ENCODE data around the gene MARCHF3.
"Not testable (repeated sequence)": the region's sequence is repeated elsewhere in the genome, so short reads cannot be mapped to it uniquely, and the experiment has no call there.

Gene MARCHF3

DNA sequence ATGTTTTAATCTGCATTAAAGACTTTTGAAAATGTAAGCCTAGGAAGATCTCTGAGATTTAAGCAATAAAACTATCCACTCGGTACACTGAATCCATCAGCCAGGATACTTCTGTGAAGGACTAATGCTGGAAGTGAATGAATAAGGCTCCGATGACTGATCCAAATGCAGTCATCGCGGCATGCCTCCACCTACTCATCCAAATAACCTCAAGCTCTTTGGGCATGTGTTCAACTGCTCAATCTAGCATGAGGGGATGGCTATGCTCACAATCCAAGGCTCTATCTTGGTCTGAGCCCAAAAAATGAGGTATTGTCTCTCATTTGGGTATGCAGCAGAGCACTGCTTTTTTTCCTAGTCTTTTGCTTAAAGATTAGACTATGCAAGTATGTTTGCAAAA is 19.2 kb downstream of the MARCHF3 start:
- DNase-seq, result no peak

DNA sequence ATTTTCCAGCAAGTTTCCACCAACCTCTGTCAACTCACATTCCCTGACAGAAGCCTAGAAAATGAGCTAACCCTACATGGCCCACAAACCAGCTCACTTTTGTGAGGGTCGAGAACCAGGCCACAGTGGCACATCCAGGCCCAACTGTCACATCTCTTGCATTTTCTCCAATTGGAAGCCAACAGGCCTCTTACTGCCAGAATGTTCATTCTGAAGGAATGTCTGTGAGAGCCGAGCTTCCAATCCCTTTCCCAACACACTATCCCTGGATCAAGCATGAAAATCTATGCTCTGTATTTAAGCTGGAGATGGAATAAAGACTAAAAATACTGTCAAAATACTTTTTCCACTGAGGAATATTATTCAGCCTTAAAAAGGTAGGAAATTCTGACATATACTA is 20.0 kb downstream of the MARCHF3 start:
- DNase-seq, result no peak

DNA sequence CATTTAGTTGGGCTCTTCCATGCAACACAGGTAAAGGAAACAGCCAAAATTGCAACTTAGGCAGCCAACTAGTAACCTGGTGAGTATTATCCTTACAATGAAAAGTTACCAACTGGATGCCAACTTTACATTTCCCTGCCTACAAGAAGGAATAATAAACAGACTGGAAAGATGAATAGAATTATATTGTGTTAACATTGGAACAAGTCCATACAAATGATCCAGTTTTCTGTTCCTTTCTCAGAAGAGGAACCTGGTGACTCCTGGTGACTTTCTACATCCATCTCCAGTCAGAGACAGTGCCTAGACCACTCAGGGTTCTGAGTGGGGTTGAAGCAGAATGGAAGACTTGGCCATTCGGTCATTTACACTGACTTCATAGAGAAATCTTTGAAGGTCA is 20.6 kb downstream of the MARCHF3 start:
- DNase-seq, result no peak

DNA sequence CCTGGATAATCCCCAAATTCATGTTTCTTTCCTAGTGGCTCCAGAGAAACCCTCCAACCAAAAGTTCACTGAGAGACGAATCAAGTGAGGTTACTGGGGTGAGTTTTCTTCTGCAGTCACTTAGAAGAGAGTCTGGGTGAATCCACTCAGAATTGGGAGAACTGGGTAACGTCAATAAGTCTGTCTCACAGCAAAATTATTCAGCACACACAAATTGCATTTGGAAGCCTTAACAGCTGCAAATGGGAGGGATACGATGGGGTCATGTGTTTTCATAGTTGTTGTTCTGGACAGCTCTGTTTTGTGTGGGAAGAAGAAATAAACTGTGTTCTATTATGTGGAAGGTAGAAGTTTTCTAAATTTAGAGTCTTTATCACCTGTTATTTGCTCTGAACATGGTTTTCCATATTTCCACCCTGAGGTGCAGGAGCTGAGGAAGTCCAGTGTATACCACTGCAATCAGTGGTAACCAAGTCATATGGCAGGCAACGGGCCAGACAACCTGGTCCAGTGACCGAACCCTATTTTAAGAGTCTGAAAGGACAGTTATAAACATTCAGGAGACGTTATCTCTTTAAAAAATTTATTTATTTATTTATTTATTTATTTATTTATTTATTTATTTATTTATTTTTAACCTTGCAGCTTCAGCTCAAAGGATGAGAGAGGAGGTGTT is 21.9 kb downstream of the MARCHF3 start:
- DNase-seq, result no peak

DNA sequence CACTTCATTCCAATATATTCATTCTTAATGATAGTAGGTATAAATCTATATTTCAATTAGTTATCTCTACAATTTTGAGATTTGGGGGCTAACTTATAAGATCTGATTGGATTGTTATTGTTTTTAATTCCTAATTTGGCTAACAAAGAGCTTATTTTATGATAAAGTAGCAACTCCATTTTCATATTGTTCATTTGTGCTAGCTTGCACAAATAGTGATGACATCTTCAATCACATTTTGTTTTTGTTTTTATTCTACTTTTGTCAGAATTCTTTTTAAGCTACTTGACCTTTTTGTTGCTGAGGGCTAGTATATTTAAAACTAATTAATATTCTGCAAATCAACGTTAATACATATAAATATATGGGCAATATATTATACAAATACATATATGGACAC is 22.8 kb downstream of the MARCHF3 start:
- DNase-seq, result no peak

DNA sequence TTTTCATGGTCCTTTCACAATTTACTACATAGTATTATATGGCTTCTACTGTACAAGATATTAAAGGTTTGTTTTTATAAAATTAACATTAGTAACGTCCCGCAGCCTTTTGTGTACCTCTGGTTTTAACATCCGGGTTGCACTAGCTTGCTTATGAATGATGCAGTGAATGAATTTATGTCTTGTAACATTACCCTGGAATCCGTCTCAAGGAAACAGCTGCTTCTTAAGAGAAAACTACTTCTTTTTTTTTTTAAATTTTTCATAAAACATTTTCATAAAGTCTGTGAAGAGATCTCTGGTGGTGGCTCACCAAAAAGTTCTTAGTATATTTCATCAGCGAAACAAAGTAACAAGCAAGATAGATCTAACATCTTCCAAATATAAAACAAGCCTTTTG is 23.6 kb downstream of the MARCHF3 start:
- DNase-seq, result no peak

DNA sequence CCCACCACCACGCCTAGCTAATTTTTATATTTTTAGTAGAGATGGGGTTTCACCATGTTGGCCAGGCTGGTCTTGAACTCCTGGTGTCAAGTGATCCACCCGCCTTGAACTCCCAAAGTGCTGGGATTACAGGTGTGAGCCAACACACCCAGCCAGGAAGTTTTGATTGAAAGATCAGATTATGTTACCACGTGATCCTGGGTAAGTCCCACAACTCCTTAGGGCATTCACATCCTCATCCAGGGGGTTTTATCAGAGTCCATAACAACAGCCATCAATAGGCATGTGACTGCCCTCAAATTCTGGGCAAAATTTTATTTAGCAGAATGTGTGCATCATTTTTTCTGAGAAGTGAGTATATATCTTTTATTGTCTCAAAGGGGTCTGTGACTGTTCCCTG is 25.1 kb downstream of the MARCHF3 start:
- DNase-seq, result not testable (repeated sequence)

DNA sequence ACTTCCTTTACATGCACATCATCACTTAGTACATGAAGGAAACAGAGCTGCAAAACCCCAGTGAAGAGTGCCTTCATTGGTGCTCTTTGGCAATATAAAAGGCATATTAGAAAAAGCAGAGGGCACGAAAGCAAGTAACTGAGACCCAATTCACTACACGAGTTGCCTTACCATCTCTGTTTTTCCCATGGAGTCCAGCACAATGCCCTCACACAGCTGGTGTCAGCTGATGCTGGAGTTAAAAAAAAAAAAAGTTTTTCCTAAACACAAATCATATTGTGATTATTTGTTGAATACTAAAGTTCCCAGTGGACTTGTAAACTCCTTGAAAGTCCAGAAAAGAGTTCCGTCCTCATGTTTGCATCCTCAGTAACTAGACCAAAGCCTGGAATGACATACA is 25.6 kb downstream of the MARCHF3 start:
- DNase-seq, result no peak

DNA sequence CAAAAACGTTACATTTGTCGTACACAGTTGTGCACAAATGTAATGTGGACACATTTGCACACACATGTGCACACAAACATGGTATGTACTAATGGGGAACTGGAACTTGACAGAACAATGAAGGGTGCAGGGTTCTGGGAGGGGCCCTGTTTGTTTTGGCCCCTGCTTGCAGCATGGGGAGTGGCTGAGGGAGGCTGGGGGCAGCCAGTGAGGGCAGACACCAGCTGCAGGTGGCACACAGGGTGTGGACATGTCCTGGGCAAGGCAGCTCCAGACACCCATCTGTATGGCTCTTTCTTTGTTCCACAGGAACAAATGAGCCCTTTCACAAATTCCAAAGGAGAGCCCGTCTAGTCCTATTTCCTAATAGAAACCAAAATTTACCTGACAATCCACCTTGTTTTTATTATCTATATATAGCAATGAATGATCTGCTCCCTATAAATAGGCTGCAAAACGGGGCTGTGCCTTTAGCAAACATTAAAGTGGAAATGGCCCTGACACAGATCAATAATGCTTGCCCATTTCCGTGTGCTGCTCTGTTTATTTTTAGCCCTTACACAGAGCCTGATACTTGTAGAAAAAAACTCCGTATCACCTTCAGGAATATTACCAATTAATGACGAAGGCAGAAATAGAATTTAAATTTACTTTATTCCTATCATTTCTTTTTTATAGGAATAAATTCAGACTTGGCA is 26.4 kb downstream of the MARCHF3 start:
- no peak for DNase-seq

DNA sequence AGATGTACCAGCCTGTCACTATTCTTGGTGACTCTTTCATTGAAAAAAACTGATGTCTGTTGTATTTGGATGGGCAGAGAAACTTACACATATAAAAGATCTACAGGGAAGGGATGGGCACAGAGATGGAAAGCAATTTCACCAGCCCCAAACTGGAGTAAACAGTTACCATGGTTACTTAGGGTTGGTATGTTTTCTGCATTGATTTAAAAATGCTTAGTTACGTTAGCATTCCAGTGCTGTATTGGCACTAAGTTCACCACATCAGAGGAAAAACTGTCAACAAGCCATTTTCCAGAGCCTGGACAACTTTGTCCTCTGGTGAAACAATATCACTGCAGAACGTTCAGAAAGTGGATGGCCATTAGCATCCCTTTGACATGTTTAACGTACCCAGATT is 28.0 kb downstream of the MARCHF3 start:
- DNase-seq, result no peak

DNA sequence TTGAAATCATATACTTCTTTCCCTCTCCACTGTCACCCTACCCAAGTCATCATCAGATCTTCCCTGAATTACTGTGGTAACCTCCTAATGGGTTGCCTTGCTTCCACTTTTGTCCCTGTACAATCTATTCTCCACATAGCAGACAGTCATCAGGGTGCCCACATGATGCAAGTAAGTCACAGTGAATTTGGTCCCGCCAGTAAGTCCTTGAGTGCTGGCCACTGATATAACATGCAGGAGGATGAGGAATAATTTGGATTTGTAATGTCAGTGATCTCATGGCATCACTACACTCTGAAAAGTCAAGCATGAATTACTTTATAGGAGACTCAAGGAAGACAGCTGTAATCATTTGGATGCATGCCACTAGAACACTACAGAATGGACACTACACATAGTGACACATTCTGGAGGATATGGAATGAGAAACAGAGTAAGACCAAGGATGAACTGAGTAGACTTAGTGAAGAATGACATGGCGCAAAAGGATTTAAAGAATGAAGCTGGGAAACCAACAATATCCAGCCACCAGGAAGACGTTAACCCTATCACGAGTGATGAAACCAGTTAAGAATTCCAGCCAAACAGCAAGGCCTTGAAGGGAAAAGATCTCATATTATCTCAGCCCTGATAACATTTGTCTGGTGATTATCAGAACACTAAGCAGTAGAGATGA is 28.6 kb downstream of the MARCHF3 start:
- no peak for DNase-seq

DNA sequence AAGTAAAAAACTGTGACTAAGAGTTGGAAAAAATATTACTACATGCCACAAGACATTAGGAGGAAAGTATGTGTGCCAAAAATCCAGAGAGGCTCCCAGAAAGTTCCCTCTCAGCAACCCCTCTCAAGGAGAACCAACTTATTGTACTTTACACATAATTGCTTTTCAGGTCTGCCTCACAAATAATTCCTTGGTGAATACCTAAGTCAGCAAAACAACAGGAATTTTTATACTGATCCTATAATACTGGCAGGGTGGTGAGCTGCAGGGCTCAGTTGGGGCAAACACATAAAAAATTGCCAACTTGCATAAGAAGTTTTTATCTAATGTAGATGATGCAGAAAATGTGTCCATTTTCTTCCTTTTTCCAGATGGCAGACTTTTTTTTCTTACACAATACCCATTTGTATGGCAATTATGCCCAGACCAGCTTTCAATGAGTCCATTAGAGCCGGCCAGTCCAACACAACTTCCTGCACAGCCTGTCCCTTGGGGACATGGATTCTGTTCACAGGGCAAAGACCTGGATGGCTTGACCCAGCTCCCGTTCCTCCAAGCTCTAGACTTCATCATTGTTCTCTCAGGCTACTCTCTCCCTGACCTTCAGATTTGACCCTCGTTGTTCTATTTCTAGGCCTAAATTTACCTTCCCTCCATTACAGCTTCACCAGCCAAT is 31.3 kb downstream of the MARCHF3 start:
- DNase-seq, result no peak

DNA sequence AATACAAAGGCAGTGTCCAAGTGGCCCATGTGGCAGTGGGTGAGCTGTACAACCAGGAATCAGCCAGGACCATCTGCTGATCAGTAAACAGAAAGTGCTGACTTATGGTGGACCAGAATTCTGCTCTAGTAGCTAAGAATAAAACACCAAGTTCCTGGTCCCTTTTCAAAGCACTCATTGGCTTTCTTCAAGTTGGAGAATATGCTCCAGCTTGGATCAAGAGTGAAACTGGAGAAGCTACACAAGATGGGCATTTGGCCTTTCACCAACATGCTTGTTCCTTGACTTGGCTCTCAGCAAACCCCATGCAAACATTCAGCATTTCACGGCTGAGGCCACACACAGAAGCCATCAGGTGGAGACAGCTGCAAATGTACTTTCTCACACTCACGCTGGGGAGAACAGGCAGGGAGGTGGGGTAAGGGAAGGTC is 32.1 kb downstream of the MARCHF3 start:
- no peak for DNase-seq

DNA sequence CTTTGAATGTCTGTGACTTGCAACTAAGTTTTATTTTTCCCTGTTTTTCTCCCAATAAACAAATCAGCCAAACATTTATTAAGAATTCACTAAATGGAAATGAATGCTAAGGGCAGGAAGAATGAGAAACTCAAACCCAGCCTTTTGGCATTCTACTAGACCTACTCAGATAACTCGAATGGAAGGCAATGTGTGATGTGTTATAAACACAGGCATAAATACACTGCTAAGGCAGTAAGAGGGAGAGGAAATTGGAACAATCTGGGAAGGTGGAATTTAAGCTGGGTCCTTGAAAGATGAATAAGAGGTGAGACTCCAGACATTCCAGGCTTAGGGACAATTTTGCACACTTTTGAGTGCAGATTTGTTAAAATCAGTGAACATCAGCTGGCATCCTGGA is 34.7 kb downstream of the MARCHF3 start:
- no peak for DNase-seq

DNA sequence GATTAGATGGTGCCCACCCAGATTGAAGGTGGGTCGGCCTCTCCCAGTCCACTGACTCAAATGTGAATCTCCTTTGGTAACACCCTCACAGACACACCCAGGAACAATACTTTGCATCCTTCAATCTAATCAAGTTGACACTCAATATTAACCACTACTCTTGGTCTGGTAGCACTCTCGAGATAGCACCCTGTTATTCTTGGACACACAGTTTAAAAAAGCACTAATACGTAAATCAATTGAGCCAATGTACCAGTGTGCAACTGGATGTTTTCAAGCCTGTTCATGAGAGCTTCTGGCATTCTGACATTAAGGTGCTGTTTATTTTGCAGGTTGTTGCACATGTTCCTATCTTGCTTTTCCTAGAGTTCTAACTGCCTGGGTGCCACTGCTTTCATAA is 35.3 kb downstream of the MARCHF3 start:
- no peak for DNase-seq

DNA sequence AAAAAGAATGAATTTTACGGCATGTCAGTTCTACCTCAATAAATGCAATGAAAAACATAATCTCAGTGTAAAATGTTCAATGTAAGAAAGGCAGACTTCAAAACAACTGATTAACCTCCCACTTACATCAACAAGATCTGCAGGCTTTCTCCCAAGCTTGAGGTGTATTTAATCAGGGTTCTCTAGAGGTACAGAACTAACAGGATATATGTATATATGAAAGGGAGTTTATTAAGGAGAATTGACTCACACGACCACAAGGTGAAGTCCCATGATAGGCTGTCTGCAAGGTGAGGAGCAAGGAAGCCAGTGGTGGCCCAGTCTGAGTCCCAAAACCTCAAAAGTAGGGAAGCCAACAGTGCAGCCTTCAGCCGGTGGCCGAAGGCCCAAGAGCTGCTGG is 35.9 kb downstream of the MARCHF3 start:
- DNase-seq, result no peak

DNA sequence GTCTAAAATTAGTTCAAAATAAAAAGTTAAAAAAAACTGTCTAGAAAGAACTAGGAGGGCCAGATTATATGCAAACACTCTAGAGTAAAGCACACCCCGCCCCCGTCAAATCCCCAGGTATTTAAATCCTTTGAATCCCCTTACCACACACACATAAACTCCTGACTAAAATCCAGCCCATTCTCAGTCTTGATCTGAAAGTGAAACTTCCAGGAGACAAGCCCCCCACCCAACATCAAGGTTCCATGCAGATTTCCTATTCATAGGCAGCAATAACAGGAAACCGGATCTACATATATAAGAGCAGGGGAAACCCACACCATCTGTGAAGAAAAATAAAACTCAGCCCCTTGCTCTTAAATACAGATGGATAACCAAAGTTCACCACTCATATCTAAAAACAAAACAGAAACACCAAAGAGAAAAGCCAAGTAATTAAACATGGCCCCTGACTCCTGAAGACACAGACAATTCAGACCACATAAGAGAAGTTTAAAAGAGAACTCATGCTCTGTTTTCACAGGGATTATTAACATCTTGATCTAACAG is 42.3 kb downstream of the MARCHF3 start:
- no peak for DNase-seq

DNA sequence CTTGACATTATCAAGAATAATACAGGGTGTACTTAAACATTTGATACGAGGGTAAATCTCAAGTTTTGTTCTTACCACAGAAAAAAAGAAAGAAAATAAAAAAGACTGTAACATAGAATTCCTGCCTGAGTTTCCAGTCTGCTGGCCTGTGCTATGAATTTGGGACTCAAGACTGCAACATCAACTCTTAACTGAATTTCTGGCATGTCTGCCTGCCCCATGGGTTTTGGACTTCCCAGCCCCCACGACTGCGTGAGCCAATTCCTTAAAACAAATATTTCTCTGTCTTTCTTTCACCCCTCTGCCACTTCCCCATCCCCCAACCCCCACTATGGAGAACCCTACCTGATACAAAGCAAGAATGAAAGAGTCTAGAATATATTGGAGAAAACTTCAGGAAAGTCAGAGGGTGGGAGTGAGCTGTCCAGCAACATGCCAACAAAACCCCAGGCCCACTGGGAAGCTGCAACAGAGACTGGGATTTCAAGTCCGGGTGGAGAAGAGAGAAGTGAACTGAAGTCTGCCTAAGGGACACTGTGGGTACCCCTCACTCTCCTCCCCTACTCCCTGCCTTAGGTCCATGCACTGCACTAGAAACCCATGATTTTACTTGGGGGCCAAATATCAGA is 43.0 kb downstream of the MARCHF3 start:
- DNase-seq, result no peak

DNA sequence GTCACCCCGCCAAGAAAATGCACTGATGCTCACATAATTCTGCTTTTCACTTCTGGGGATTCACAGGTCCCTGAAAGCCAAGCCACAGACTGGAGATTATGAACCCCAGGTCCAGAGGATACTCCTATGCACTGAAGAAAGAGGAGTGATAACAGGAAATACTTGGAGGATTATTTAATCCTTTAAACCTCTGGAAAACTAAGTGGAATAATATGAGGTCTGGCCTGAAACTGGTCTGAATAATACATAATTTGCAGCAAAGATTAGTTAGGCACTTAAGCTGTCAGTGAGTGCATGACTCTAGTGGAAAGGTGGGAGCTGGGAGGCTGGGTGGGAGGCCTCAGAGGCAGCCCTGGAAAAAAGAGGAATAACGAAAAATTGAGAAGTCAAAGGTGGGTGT is 45.7 kb downstream of the MARCHF3 start:
- DNase-seq, result no peak

DNA sequence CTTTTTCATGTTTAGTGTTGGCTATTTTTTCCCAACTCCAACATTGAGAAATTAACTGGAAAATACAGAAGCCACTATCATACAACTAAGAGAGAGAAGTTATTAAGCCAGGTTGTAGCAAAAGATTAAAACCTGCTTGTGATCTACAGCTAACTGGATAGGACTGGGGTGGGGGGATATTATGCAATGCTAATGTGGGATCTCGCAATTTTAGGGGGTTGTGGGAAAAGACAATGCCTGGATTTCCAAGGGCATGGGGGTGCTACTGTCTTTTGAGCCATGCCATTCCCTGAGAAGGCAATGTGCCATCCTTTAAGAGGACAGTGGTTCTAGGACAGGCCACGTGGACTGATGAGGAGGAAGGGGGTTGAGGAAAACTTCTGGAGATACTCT is 46.5 kb downstream of the MARCHF3 start:
- no peak for DNase-seq

DNA sequence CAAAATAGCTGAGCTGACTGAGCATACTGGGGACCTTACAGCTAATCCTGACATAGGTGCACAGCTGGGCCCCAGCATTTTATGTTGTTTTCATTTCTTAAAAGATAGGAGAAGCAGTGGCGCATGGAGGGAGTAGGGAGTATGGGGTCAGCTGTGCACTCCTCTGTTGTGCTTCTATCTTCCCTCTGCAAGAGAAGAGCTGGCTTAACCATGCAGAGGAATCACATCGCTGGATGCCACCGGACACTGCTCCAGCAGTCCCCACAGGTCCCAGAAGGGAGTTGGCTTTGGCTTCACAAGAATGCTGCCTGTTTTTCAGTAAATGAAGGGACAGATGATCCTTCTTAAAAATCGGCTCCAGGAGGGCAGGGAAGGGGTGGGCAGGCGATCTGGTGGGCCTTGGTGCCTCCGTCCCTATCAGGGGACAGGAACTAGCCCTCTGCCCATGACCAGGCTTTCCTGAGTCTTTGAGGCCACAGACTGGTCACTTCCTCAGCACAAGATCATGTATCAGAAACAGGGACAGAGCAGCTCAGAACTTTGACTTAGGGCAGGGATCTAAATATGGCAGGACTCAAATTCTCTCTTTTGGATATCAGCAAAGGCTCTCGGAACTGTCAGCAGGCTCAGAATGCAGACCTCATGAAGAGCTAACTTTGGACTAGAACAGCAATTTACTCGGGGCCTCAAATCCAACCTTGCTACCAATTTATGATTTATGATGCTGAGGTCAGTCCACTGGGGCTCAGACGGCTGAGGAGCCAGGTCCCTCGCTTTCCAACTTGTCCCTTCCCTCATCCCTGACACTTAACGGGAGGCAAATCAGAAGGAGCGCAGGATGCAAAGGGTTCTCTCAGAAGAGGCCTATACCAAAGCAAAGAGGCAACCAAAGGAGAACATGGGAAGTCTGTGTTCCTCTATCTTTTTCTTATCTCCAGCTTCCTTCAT is 47.2 kb downstream of the MARCHF3 start:
- DNase-seq, result no peak

DNA sequence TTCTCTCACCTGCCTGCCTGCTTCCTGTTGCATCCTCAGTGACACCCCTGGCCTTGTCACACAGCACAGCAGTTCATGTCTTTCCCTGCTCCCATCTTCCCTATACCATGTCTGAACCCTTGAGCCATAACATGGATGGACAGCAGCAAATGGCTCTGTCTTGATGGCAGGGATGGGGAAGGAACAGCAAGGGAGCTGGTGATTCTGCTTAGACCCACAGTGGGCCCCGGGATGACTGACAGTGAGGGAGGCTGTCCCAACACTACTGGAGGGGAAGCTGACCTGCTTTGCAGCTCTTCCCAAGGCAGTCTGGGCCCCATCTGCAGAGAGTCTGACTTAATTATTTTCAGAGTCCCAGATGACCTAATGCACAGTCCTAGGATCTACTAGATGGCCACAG is 48.2 kb downstream of the MARCHF3 start:
- DNase-seq, result no peak

Data from NCI-H1694 treated with DMSO at 0.1 percent for 48 hours (cell line).